A673 (cell line): ENCODE measurements around the gene IRF2.

Experiments
- CTCF ChIP-seq: fragments of 300-800, 200-600 bp; sonication (generic); conservative IDR thresholded peaks from 2 replicates; pipeline ENCODE4 v1.5.1; 2017; ENCODE audit warnings: low read depth, mild to moderate bottlenecking, antibody characterized with exemption, low read length, moderate library complexity, mixed read lengths
- EZH2 ChIP-seq: fragments of 200-600 bp; sonication (generic); IDR thresholded peaks from 2 replicates; pipeline ENCODE4 v1.6.1; 2017; ENCODE audit warnings: borderline replicate concordance, low read depth, mild to moderate bottlenecking, mixed read lengths, antibody characterized with exemption, low read length; ENCODE audit not compliant: poor library complexity, severe bottlenecking

DNA sequence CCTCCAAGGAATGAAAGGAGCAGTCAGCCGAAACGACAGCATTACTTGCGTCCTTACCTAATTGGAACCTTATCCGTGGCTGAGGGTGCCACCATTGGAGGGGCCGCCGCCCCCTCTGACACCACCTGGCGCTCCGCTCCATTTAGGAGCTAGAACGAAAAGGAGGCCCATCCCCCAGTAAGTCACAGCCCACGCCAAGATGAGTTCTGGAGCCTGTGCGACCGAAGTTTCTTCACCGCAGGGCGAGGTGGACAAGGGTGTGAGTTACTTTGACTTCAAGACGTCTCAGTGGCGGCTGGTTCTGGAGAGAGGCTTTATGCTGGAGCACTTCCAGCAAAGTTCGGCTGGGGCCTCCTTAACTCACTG, 729 bp upstream of the IRF2 start:
- TF ChIP-seq EZH2 (no peak), CTCF (no peak)
